Nephron (organoid): ENCODE results near the gene MRPL51.
"Not testable (repeated sequence)": the region's sequence is repeated elsewhere in the genome, so short reads cannot be mapped to it uniquely, and the experiment has no call there.

Experiments
- H3K27ac Mint-ChIP-seq, 3 experiments: 2 replicates each; pipeline ENCODE4 v1.8.0; 2020; ENCODE audit warnings: mixed read lengths in 3 of 3, mild to moderate bottlenecking in 2 of 3, moderate library complexity in 1 of 3
- H3K27me3 Mint-ChIP-seq: 2 replicates; pipeline ENCODE4 v1.8.0; 2021; ENCODE audit warnings: low read depth, mild to moderate bottlenecking, moderate library complexity, mixed read lengths
- H3K36me3 Mint-ChIP-seq: 2 replicates; pipeline ENCODE4 v1.8.0; 2020; ENCODE audit warnings: low read depth, mixed read lengths
- H3K4me1 Mint-ChIP-seq: 2 replicates; pipeline ENCODE4 v1.8.0; 2020; ENCODE audit warnings: mixed read lengths
- H3K4me3 Mint-ChIP-seq, 3 experiments: 2 replicates each; pipeline ENCODE4 v1.8.0; 2020; ENCODE audit warnings: mild to moderate bottlenecking in 3 of 3, mixed read lengths in 3 of 3, moderate library complexity in 2 of 3
- H3K9me3 Mint-ChIP-seq: 2 replicates; pipeline ENCODE4 v1.8.0; 2020; ENCODE audit warnings: mixed read lengths
- TF ChIP-seq, protein P1 (sequence below), 3 experiments: fragments of 200-600 bp; sonication (generic); IDR thresholded peaks; one replicate each; pipeline ENCODE4 v1.5.0; 2021; ENCODE audit warnings: antibody characterized with exemption in 3 of 3; ENCODE audit not compliant: unreplicated experiment in 3 of 3

MRPL51 gene

DNA sequence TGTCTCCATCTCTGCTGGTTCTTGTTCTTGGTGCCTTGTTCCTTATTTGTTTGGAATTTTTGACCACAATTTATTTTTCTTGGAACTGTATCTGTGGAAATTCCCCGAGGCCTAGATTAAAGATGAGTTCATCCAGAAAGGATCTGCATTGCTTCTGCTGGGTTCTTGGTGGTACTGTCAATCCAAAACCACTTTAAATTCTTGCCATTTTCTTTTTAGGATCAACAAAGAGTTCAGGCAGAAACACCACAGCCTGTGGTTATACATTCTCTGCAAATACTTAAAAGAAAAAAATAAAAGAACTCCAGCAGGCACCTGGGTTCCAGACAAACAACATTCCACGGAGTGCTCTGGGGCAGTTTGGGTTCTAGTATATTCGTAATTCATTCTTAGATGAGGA, 16.6 kb downstream of the MRPL51 start:
- Mint-ChIP-seq H3K27me3 (peaks cover 8% of the 10 kb centered on the region), H3K4me3 (no peak overlapping the region), H3K9me3 (peaks cover 3% of the 10 kb centered on the region), H3K4me1 (no peaks in the 10 kb centered on the region), H3K36me3 (no peaks in the 10 kb centered on the region), H3K27ac (no peak overlapping the region)
- TF ChIP-seq, protein P1, sequence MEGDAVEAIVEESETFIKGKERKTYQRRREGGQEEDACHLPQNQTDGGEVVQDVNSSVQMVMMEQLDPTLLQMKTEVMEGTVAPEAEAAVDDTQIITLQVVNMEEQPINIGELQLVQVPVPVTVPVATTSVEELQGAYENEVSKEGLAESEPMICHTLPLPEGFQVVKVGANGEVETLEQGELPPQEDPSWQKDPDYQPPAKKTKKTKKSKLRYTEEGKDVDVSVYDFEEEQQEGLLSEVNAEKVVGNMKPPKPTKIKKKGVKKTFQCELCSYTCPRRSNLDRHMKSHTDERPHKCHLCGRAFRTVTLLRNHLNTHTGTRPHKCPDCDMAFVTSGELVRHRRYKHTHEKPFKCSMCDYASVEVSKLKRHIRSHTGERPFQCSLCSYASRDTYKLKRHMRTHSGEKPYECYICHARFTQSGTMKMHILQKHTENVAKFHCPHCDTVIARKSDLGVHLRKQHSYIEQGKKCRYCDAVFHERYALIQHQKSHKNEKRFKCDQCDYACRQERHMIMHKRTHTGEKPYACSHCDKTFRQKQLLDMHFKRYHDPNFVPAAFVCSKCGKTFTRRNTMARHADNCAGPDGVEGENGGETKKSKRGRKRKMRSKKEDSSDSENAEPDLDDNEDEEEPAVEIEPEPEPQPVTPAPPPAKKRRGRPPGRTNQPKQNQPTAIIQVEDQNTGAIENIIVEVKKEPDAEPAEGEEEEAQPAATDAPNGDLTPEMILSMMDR (IDR thresholded peaks at IDR 0.05; ENCODE audit: unreplicated experiment in 3 of 3), result no peak

DNA sequence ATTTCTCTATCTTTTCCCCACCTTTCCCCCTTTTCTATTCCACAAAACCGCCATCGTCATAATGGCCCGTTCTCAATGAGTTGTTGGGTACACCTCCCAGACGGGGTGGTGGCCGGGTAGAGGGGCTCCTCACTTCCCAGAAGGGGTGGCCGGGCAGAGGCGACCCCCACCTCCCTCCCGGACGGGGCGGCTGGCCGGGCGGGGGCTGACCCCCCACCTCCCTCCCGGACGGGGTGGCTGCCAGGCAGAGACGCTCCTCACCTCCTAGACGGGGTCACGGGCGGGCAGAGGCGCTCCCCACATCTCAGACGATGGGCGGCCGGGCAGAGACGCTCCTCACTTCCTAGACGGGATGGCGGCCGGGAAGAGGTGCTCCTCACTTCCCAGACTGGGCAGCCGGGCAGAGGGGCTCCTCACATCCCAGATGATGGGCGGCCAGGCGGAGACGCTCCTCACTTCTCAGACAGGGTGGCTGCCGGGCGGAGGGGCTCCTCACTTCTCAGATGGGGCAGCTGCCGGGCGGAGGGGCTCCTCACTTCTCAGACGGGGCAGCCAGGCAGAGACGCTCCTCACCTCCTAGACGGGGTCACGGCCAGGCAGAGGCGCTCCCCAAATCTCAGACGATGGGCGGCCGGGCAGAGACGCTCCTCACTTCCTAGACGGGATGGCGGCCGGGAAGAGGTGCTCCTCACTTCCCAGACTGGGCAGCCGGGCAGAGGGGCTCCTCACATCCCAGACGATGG, 17.7 kb downstream of the MRPL51 start:
- not testable (repeated sequence) for H3K4me3 Mint-ChIP-seq, H3K9me3 Mint-ChIP-seq, H3K27ac Mint-ChIP-seq, H3K4me1 Mint-ChIP-seq, H3K36me3 Mint-ChIP-seq
- H3K27me3 Mint-ChIP-seq, result peaks cover 14% of the 10 kb centered on the region

DNA sequence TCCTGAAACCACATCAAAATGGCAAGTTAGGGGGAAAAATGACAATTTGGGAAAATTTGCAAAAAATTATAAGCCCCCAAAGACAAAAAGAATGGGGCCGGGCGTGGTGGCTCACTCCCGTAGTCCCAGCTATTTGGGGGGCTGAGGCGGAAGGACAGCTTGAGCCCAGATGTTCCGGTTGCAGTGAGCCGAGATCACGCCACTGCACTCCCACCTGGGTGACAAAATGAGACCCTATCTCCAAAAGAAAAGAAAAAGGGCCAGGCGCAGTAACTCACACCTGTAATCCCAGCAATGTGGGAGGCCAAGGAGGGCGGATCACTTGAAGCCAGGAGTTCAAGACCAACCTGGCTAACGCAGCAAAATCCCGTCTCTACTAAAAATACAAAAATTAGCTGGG, 20.6 kb downstream of the MRPL51 start:
- peaks cover 14% of the 10 kb centered on the region for H3K27me3 Mint-ChIP-seq
- H3K9me3 Mint-ChIP-seq, result peaks cover 3% of the 10 kb centered on the region
- H3K36me3 Mint-ChIP-seq, result no peaks in the 10 kb centered on the region
- TF ChIP-seq, protein P1 (IDR thresholded peaks at IDR 0.05; ENCODE audit: unreplicated experiment in 3 of 3), result no peak
- H3K4me1 Mint-ChIP-seq, result peaks cover 26% of the 10 kb centered on the region
- H3K27ac Mint-ChIP-seq, result no peak overlapping the region
- peak overlapping the region; percentile 53 to 69 (median 62) for H3K4me3 Mint-ChIP-seq

DNA sequence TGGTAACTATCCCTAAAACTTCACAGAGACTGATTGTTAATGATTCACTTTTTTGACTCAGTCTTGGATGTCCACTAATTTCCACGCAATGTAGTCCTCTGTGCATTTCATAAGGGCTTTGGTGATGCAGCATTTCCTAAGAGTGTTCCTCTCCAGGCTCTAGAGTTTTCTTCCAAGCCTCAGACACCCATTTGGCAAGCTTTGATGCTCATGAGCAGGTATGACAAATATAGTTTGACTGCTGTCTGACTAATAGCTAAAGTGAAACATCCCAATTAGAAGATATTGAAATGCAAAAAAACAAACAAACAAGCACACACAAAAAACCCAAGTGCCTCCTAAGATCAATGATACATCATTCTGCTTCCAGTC, 21.1 kb downstream of the MRPL51 start:
- no peak overlapping the region for H3K27ac Mint-ChIP-seq
- H3K4me3 Mint-ChIP-seq, result peak overlapping the region; percentile 62 to 88 (median 69)
- no peaks in the 10 kb centered on the region for H3K36me3 Mint-ChIP-seq
- H3K9me3 Mint-ChIP-seq, result peaks cover 3% of the 10 kb centered on the region
- peaks cover 14% of the 10 kb centered on the region for H3K27me3 Mint-ChIP-seq
- TF ChIP-seq, protein P1 (IDR thresholded peaks at IDR 0.05; ENCODE audit: unreplicated experiment in 3 of 3), result no peak
- H3K4me1 Mint-ChIP-seq, result peaks cover 26% of the 10 kb centered on the region

DNA sequence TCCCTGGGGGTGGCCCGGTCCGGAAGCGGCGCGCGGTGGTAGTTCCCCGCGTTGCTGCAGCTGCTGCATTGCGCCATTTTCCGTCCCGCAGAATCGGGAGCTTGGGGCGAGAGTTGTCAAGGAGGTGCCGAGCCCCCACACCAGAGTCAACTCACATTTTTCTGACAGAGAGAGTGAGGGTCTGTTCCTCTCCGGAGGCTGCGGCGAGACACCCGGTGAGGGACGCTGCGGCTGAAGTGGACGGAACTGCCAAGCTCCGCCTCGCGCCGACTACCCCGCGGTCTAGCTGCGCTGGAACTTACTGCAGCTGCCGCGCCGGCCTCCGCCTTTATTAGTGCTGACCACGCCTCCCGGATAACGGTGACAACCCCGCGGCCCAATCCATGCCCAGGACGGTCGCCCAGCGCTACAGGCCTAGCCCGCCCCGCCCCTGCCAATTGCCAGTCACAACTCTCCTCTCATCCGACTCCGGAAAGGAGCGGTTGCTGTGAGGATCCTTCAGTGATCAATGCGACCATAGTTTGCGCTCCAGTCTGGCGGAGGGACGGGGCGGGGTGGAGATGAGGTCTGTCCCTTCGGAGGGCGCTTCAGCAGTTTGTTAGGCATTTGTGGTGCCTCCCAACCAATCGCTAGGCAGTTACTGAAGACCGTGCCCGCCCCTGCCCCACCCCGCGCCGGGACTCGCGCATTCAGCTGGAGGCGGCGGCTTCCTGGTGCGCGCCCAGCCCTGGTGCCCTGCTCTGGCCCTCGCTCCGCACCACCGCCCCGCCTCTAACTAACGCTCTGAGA, 22.5 kb downstream of the MRPL51 start, which contains the start of gene VAMP1:
TSS of gene VAMP1 (minus strand) at position 303 of the 789 bp plus-strand sequence. CDS start at position 157, 146 bp downstream.
- TF ChIP-seq, protein P1 (IDR thresholded peaks at IDR 0.05; ENCODE audit: unreplicated experiment in 3 of 3), result no peak
- Mint-ChIP-seq H3K9me3 (no peaks in the 10 kb centered on the region), H3K27ac (peak within 1 kb of the TSS; percentile 50 to 75 (median 66)), H3K36me3 (peaks cover 3% of the 10 kb centered on the region), H3K4me3 (peak within 1 kb of the TSS; percentile 83 to 88 (median 84)), H3K27me3 (peaks cover 14% of the 10 kb centered on the region), H3K4me1 (peaks cover 28% of the 10 kb centered on the region)

DNA sequence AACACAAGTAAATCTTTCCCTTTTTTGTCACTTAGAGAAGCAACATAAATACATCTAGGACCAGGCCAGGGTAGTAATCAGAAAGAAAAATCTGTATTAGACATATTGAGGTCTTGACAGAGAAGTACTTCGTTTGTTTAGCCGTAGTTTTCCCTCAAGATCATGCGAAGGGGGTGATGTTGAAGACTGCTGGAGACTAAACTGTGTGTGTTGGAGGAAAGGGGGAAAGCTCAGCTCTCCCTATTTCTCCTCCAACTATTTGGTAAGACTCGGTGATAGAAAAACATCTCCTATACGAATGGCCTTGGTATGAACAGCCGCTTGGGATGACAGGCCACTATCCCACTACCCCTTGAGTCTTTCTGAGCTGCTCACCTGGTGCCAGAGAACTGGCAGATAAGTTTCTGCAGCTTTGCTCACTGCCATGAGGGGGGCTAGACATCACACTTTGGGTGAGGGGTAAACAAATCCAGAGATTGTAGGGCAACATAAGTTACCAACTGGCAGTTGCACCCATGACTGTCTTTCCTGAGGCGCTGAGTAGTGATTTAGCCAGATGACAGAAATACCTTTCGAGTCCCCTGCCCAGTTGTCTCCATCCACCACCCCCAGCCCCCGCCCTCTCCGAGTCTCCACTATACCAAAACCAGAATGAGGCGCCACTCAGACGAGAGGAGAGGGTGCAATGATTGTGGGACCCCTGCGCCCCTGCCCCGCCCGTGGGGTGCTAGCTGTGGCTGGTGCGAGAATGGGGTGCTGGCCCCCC, 23.3 kb downstream of the MRPL51 start:
- Mint-ChIP-seq H3K27me3 (peaks cover 14% of the 10 kb centered on the region), H3K27ac (peak overlapping the region; percentile 12 to 66 (median 13)), H3K36me3 (peaks cover 7% of the 10 kb centered on the region), H3K4me1 (peaks cover 31% of the 10 kb centered on the region), H3K9me3 (no peaks in the 10 kb centered on the region), H3K4me3 (peak overlapping the region; percentile 83 to 88 (median 84))
- TF ChIP-seq, protein P1 (IDR thresholded peaks at IDR 0.05; ENCODE audit: unreplicated experiment in 3 of 3), result no peak
